Gastrocnemius medialis (tissue), 4 donors: ENCODE results near the gene FKBP1C.
"Not testable (repeated sequence)": the region's sequence is repeated elsewhere in the genome, so short reads cannot be mapped to it uniquely, and the experiment has no call there.

Source experiments
- CTCF ChIP-seq, 5 experiments: fragments of 450-650 bp in 3 of 5; fragments of 200-600 bp in 2 of 5; sonication (generic) in 2 of 5; IDR thresholded peaks in 4 of 5; conservative IDR thresholded peaks in 1 of 5; 1 replicate in 4 of 5; 2 replicates in 1 of 5; pipeline ENCODE4 v1.5.1; 2016 to 2019; ENCODE audit warnings: antibody characterized with exemption in 5 of 5, mild to moderate bottlenecking in 3 of 5, moderate library complexity in 3 of 5
- POLR2A ChIP-seq, 2 donors: fragments of 450-650 bp; IDR thresholded peaks; one replicate each; pipeline ENCODE4 v1.6.1; 2017; ENCODE audit warnings: antibody characterized with exemption in 2 of 2, mild to moderate bottlenecking in 2 of 2, moderate library complexity in 2 of 2

- not testable (repeated sequence) for TF ChIP-seq POLR2A (IDR thresholded peaks at IDR 0.05); CTCF (IDR thresholded peaks at IDR 0.05 in 4 of 5, conservative IDR thresholded peaks at IDR 0.05 in 1 of 5)
Observed at GRCh38 chr6:63164047-63164803, 47.0 kb upstream of the FKBP1C start.
